H54 (cell line): Measurements from ENCODE around the gene LIMS2.

Experiments used
- DNase-seq: peaks from one replicate; pipeline ENCODE4 v3.0.0; 2011; ENCODE audit warnings: low spot score, mixed read lengths; ENCODE audit not compliant: insufficient read length
- FAIRE-seq: peaks from 3 replicates; lab custom pipeline; 2011; peaks lifted over from hg19 to GRCh38; lab: Jason Lieb, UNC
- POLR2A ChIP-seq: IDR thresholded peaks from 2 replicates; pipeline ENCODE4 v1.6.1; 2011; ENCODE audit warnings: low read depth, mild to moderate bottlenecking, low read length

Gene LIMS2

GRCh38 chr2:127662937-127663565, 12.3 kb downstream of the LIMS2 start:
- TF ChIP-seq POLR2A, result no peak
- DNase-seq (no peak), FAIRE-seq (no peak)

GRCh38 chr2:127661949-127662510, 13.3 kb downstream of the LIMS2 start:
- TF ChIP-seq POLR2A, result no peak
- FAIRE-seq, result no peak
- DNase-seq, result no peak

- no peak for TF ChIP-seq POLR2A
- FAIRE-seq (no peak), DNase-seq (no peak)
Observed at GRCh38 chr2:127661072-127661649, 14.2 kb downstream of the LIMS2 start.

- no peak for DNase-seq
- TF ChIP-seq POLR2A, result no peak
- no peak for FAIRE-seq
Observed at GRCh38 chr2:127660291-127660578, 15.1 kb downstream of the LIMS2 start.

GRCh38 chr2:127659408-127660290, 15.7 kb downstream of the LIMS2 start:
- DNase-seq (no peak), FAIRE-seq (no peak)
- TF ChIP-seq POLR2A, result no peak

- DNase-seq, result no peak
Observed at GRCh38 chr2:127658641-127659407, 16.5 kb downstream of the LIMS2 start.

GRCh38 chr2:127658146-127658545, 17.2 kb downstream of the LIMS2 start:
- TF ChIP-seq POLR2A, result no peak
- no peak for FAIRE-seq
- DNase-seq, result no peak

More at GRCh38 chr2:127658641-127659407, 16.5 kb downstream of the LIMS2 start:
- no peak for TF ChIP-seq POLR2A
- no peak for FAIRE-seq

- DNase-seq, result no peak
- FAIRE-seq, result no peak
- no peak for TF ChIP-seq POLR2A
Observed at GRCh38 chr2:127657232-127657595, 18.1 kb downstream of the LIMS2 start.

- TF ChIP-seq POLR2A, result no peak
- DNase-seq (no peak), FAIRE-seq (no peak)
Observed at GRCh38 chr2:127656569-127657231, 18.6 kb downstream of the LIMS2 start.

- TF ChIP-seq POLR2A, result no peak
- no peak for DNase-seq
- no peak for FAIRE-seq
Observed at GRCh38 chr2:127655209-127656073, 19.9 kb downstream of the LIMS2 start.

- no peak for FAIRE-seq
- no peak for TF ChIP-seq POLR2A
- DNase-seq, result no peak
Observed at GRCh38 chr2:127654838-127655175, 20.5 kb downstream of the LIMS2 start.

- no peak for FAIRE-seq
- DNase-seq, result no peak
- TF ChIP-seq POLR2A, result no peak
Observed at GRCh38 chr2:127654084-127654837, 21.1 kb downstream of the LIMS2 start.
